Left lobe of liver (tissue), 2 donors: ENCODE measurements around the gene CARMIL1. TPM values are rescaled to one million over a fixed set of nuclear protein-coding genes. Genes with fewer than 3 reads are reported as not detected.

Source experiments
- ATAC-seq: fragments of 200-7000 bp; cut with Tn5 transposase; one replicate; pipeline ENCODE4 v1.9.1; 2020; ENCODE audit warnings: mild to moderate bottlenecking, moderate library complexity
- DNase-seq: peaks from one replicate; pipeline ENCODE4 v3.0.0-alpha.2; 2020; ENCODE audit warnings: low spot score
- total RNA-seq: library from RNA; stranded (reverse); gene quantifications from one replicate; pipeline ENCODE4 v1.2.1, GENCODE V29; 2021
- donor health status: DM: no; HTN: no; CAD: no; lungs with moderate emphysema.
- donor health status: DM: no; HTN: yes; CAD: no.

CARMIL1 gene
- 4.0 TPM for total RNA-seq

GRCh38 chr6:25278914-25279747 is at the start of gene CARMIL1:
Gene CARMIL1, plus strand, starts transcription at chr6:25279374. Its CDS starts 422 bp downstream, at chr6:25279796.
- ATAC-seq, result peak; percentile 92
- DNase-seq, result peak; percentile 91

DNA sequence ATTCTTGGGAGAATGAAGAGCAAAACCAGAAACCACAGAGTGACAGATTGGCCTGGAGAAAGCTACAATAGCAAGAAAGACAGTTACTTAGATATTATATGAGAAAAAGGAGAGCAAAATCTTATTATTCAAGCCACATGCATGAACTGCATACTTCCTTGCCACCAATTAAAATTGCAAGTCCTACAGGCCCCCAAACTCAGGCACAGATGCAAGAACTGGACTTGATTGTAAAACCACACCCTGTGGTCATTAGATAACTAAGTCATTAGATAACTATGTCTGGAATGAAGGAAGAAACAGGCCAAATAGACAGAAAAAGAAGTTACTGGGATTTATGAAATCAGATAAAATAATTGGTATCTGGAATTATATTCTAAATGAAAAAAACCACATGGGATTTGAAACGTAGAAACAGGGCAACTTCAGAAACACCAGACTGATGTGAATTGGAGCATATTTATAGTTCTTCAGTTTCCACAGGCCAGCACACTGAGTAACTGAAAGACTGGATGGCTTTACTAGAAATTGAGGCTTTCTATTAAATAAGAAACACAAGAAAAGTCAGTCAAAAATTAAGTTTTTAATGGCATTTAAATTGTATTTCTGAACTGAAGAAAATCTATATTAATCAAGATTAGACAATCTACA is 49.4 kb upstream of the CARMIL1 start:
- no peak for ATAC-seq
- no peak for DNase-seq

- DNase-seq, result no peak
- ATAC-seq, result no peak
Measured at GRCh38 chr6:25232479-25232878, 46.7 kb upstream of the CARMIL1 start.

DNA sequence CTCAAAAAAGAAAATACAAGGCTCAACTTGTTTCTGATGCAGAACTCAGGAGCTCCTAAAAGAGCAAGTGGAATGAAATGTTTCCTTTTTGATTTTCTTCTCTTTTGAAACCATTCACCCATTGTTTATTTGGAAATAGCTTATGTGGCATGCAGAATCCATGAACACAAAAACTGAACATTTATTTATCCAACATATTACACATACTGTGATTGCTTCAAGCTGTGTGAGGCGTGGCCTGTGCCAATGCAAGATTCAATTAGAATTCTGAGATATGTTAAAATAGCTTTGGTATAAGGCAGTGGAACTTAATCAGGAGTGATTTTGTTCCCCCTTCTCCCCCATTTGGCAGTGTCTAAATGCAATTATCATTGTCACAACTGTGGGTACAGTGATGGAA is 45.9 kb upstream of the CARMIL1 start:
- DNase-seq (no peak), ATAC-seq (no peak)

DNA sequence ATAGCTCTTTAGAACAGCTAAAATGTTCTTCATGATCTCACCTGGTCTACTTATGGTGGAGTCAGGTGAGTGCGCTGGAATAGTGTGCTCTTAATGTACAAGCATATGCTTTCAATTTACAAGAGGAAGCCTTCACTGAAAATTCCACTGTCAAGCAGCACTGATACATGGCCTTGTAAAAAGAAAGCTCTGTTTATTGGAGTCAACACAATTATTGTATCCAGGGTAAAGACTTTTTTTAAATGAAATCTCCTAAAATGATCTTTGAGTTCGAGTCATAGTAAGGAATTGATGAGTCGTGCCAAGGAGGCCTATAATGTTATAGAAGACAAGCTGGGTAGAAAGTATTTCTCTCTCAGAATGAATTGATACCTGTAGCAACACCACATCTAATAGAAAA is 41.6 kb upstream of the CARMIL1 start:
- no peak for DNase-seq
- ATAC-seq, result no peak

DNA sequence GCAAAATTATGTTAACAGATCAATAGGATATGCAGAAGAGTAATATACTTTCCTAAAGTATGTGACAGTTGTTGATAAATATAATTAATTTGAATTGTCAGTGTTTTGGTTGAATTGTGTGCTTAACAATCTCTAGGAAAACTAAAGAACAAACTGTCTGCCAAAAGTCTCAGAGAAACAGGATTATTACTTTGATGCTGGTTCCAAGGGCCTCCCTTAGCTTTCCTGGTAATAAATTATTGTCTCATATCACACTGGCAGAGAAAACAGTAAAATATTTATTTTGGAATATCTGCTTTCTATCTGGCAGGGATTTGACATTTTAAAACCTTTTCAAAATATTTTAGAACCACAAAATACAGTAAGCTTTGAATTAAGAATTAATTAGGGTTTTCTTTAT is 40.1 kb upstream of the CARMIL1 start:
- DNase-seq, result no peak
- ATAC-seq, result no peak

DNA sequence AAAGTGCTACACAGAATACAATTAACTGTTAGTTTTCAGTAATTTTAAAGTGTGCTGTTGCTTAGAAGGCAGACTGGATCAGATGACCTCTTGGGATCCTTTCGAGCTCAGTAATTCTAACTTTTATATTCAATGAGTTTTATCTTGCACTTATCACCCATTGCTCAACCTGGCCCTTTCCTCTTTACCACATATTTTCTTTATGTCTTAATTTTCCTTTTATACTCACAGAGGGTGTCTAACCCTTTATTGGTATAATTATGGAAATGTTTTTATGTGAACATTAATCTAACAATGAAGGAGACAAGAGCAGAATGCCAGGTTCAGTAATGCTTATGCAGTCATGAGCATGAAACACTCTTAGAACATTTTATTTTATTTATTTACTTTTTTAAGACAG is 39.7 kb upstream of the CARMIL1 start:
- ATAC-seq (no peak), DNase-seq (no peak)

DNA sequence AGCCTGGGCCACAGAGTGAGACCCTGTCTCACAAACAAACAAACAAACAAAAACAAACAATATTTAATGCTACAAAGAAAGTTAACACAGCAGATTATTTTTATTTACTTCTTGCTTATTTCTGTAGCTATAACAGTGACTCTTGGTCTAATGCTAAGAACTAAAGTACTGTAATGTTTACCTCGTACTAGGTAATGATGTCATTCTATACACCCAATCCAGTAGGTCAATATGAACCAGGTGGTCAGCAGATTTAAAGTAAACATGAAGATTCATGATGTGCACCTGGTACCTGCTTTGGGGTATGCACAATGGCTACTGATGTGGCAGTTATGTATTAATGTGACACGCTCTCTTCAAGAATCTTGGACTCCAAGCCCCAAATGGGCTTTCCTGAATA is 36.6 kb upstream of the CARMIL1 start:
- ATAC-seq, result no peak
- DNase-seq, result no peak

GRCh38 chr6:25244865-25245264 is 34.3 kb upstream of the CARMIL1 start:
- DNase-seq, result no peak

DNA sequence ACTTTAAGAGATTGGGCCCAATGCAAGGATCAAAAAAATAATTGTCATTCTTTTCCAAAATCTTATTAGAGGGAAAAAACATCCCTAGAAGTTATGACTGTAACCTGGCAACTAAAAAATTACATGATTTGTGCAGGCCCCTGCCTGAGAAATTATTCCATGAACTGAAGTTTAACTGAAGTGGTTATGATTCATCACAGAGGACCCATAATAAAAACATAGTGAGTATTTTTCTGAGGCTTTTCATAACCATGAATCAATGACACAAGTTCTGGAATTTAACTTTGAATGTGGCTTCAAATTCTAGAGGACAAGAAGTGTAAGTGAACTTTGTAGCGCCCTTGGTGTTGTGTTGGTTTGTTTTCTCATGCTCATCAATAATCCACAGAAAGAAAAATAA is 31.1 kb upstream of the CARMIL1 start:
- ATAC-seq, result no peak
- no peak for DNase-seq

More at GRCh38 chr6:25244865-25245264, 34.3 kb upstream of the CARMIL1 start:
- no peak for ATAC-seq

DNA sequence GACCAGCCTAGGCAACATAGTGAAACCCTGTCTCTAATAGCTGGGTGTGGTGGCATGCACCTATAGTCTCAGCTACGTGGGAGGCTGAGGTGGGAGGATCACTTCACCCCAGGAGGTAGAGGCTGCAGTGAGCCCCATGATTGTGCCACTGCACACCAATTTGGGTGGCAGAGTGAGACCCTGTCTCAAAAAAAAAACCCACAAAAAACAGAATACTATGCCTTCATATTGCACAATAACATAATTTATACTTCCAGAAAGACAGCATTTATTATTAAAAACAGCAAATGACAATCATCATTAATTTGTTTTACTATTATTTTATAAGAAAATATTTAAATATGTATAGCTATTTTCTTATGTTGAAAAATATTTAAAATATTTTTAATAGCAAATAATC is 30.0 kb upstream of the CARMIL1 start:
- no peak for ATAC-seq
- no peak for DNase-seq

DNA sequence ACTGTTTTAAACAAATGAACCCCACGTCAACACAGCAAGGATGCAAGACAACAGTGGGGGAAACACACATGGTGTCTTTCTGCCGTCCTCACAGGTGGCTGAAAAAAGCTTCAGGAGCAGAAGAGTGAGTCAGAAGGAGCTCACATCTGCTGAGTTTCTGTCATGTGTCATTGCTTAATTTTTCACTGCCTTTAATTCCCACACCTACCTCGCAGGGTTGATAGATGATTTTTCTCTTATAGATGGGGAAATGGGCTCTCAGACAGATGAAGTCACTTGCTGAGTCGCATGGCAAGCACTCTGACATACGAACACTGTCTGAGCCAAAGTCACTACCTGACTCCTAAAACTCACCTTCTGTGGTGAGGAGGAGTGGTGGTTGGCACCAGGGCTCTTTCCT is 28.3 kb upstream of the CARMIL1 start:
- ATAC-seq (no peak), DNase-seq (no peak)

GRCh38 chr6:25251426-25251825 is 27.7 kb upstream of the CARMIL1 start:
- no peak for ATAC-seq
- no peak for DNase-seq

GRCh38 chr6:25253351-25253750 is 25.8 kb upstream of the CARMIL1 start:
- no peak for ATAC-seq
- DNase-seq, result no peak

GRCh38 chr6:25254671-25255070 is 24.5 kb upstream of the CARMIL1 start:
- no peak for ATAC-seq
- no peak for DNase-seq

DNA sequence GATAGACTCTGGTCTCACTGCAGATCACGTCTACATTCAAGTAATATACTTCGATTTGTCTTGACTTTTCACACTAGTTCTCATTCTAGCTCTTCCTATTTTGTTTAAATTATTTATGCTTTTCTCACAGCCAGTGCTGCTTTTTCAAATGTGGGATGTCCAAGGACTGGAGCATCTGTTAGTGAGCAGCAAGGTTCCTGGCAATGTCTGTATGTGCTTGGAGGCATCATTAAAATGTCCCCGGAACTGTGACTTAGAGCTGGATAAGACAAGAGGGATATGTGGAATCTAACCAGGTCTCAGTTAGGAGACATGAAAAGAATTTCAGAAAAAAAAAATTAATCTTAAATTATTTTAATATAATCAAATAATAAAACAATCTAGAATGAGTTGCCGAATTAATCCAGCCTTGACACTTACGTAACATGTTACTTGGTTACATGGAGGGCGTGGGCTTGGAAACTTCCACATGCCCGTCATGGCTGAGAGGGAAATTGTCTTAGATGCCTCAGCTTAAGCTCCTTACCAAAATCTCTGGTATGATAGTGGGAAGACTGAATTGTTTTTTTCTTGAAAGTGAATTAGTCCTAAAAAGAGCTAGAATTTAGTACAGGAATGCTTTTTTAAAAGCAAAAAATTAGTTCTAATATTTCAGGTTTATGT is 21.4 kb upstream of the CARMIL1 start:
- ATAC-seq (no peak), DNase-seq (no peak)

- ATAC-seq (no peak), DNase-seq (no peak)
Measured at GRCh38 chr6:25259756-25260155, 19.4 kb upstream of the CARMIL1 start.

- DNase-seq (no peak), ATAC-seq (no peak)
Measured at GRCh38 chr6:25263657-25264056, 15.5 kb upstream of the CARMIL1 start.

DNA sequence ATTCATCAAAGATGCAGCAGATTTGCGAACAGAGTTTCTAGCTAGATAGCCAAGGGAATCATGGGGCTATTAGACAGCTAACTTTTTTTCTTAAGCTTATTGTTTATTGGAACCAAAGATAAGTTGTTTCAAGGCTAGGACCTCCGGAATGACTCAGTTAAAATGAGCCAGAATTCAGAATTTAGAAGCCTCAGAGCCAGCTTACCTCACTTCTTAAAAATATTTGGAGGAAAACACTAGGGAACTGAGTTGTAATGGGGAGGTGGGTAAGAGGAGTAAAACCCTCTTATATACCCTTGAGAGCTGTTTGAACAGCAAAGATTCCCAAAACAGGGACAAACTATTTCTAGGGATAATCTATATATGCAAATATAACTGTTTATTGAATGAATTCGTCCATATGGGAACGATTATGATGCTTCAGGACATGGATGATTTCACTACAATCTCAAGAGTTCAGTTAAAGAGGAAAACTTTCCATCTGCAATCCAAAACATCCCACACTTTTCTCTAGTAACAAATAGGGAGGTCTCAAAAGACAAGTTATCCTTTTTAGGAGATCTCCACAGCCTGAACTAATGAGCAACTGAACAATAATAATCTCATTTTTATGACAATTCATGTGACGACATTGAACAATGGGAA is 12.6 kb upstream of the CARMIL1 start:
- DNase-seq (no peak), ATAC-seq (no peak)

DNA sequence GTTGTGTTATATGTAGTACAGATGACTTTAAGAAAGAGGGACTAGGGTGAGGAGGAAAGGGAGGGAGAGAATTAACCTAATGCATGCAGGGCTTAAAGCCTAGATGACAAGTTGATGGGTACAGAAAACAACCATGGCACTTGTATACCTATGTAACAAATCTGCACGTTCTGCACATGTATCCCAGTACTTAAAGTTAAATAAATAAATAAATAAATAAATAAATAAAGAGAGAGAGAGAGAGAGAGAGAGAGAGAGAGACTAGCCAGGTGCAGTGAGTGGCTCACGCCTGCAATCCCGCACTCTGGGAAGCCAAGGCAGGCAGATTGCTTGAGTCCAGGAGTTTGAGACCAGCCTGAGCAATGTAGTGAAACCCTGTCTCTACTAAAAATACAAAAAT is 11.5 kb upstream of the CARMIL1 start:
- ATAC-seq (no peak), DNase-seq (no peak)

DNA sequence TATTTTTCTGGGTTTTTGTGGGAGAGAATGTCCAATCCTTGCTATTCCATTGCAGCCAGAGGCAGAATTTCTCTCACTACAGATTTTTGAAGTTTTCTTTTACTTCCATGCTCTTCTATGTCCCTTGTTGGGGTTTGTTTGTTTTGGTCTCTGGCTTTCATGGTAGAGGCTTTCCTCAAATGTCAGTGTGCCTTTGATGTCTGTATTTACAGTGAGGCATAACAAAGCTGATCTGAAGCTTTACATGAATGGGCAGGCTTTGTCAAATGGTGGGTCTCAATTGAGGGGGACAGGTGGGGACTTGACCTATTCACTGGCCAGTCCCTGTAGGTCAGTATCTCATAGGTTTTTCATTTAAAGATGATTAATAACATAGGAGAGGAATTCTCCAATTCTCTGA is 8.6 kb upstream of the CARMIL1 start:
- no peak for ATAC-seq

GRCh38 chr6:25275436-25275835 is 3.7 kb upstream of the CARMIL1 start:
- no peak for ATAC-seq
- DNase-seq, result no peak

More for the DNA sequence above, 8.6 kb upstream of the CARMIL1 start:
- no peak for DNase-seq
